Body of pancreas (tissue), 4 donors: ENCODE measurements around the gene MDH2. TPM values are rescaled to one million over a fixed set of nuclear protein-coding genes. Genes with fewer than 3 reads are reported as not detected.
"Not testable (repeated sequence)": the region's sequence is repeated elsewhere in the genome, so short reads cannot be mapped to it uniquely, and the experiment has no call there.

Experiments used
- ATAC-seq: fragments of 150-250 bp; one replicate; pipeline ENCODE4 v1.9.1; 2016
- DNase-seq, 4 donors: peaks; one replicate each; pipeline ENCODE4 v3.0.0-alpha.2; 2019
- H3K27ac ChIP-seq, 4 donors: fragments of 200-600 bp; sonication (generic); 1 replicate in 3 of 4; 2 replicates in 1 of 4; pipeline versions ENCODE4 v1.5.1 to v1.6.1; 2016 to 2019; ENCODE audit warnings: mild to moderate bottlenecking in 1 of 4, mixed read lengths in 1 of 4, moderate library complexity in 1 of 4
- H3K27me3 ChIP-seq, 2 donors: fragments of 200-600 bp; sonication (generic); one replicate each; pipeline ENCODE4 v1.6.0; 2016; ENCODE audit warnings: mild to moderate bottlenecking in 1 of 2
- H3K36me3 ChIP-seq, 2 donors: fragments of 200-600 bp; sonication (generic); replicated peaks in 1 of 2; 2 replicates each; pipeline ENCODE4 v1.5.1; 2016; ENCODE audit warnings: low read depth in 2 of 2; ENCODE audit not compliant: insufficient read depth in 1 of 2
- H3K4me1 ChIP-seq: fragments of 200-600 bp; sonication (generic); one replicate; pipeline ENCODE4 v1.6.0; 2016
- H3K4me3 ChIP-seq, 2 donors: fragments of 200-600 bp; sonication (generic); 1 replicate in 1 of 2; 2 replicates in 1 of 2; pipeline ENCODE4 v1.5.1; 2016 to 2019
- H3K9me3 ChIP-seq, 3 donors: fragments of 200-600 bp; sonication (generic); 1 replicate in 2 of 3; 2 replicates in 1 of 3; pipeline ENCODE4 v1.5.1; 2016
- POLR2A ChIP-seq, 3 donors: fragments of 450-650 bp; IDR thresholded peaks; one replicate each; pipeline ENCODE4 v1.6.1; 2016; ENCODE audit warnings: antibody characterized with exemption in 3 of 3, mild to moderate bottlenecking in 2 of 3
- WGBS, 2 donors: methylation state at CpG; one replicate each; pipeline ENCODE4 v1.1.5; 2017; 5-methylcytosine and 5-hydroxymethylcytosine counted together
- intact Hi-C: fragments of 100-400 bp; cut with DNase I; formaldehyde crosslinking; loops from one replicate; pipeline ENCODE4 v1.15.1; 2023
- total RNA-seq, 2 donors: library from RNA; depleted of rRNA; stranded (reverse); fragments of >200 nt; gene quantifications; one replicate each; pipeline ENCODE4 v1.1.0, GENCODE V29; 2016
- TF ChIP-seq, protein P1 (sequence below), 7 experiments: fragments of 450-650 bp in 4 of 7; fragments of 200-600 bp in 3 of 7; sonication (generic) in 3 of 7; IDR thresholded peaks; one replicate each; pipeline ENCODE4 v1.5.1; 2016 to 2019; ENCODE audit warnings: antibody characterized with exemption in 7 of 7

MDH2 gene
- total RNA-seq, 2 donors from 2014 or later = 56.6 to 67.2 TPM

- no peak for ATAC-seq
- H3K27me3 ChIP-seq = no peaks in the 10 kb centered on the region
- 57 to 71% methylated on average over 4 of the region's 4 CpGs for whole genome bisulfite sequencing, 2 donors
Observed at GRCh38 chr7:76023002-76023401, 24.9 kb upstream of the MDH2 start.

GRCh38 chr7:76029682-76030081 is 18.2 kb upstream of the MDH2 start:
- DNase-seq = peak in 1 of 4 donors; percentile 10
- H3K27me3 ChIP-seq, intact Hi-C loops, H3K36me3 ChIP-seq, H3K27ac ChIP-seq, H3K4me3 ChIP-seq, H3K9me3 ChIP-seq, H3K4me1 ChIP-seq, ATAC-seq: not testable (repeated sequence)
- 88 to 91% methylated on average over 7 of the region's 7 CpGs for WGBS, 2 donors

More at GRCh38 chr7:76023002-76023401, 24.9 kb upstream of the MDH2 start:
- TF ChIP-seq POLR2A (IDR thresholded peaks at IDR 0.05) = no peak
- TF ChIP-seq, protein P1, sequence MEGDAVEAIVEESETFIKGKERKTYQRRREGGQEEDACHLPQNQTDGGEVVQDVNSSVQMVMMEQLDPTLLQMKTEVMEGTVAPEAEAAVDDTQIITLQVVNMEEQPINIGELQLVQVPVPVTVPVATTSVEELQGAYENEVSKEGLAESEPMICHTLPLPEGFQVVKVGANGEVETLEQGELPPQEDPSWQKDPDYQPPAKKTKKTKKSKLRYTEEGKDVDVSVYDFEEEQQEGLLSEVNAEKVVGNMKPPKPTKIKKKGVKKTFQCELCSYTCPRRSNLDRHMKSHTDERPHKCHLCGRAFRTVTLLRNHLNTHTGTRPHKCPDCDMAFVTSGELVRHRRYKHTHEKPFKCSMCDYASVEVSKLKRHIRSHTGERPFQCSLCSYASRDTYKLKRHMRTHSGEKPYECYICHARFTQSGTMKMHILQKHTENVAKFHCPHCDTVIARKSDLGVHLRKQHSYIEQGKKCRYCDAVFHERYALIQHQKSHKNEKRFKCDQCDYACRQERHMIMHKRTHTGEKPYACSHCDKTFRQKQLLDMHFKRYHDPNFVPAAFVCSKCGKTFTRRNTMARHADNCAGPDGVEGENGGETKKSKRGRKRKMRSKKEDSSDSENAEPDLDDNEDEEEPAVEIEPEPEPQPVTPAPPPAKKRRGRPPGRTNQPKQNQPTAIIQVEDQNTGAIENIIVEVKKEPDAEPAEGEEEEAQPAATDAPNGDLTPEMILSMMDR (IDR thresholded peaks at IDR 0.05) = no peak
- Histone ChIP-seq H3K4me1 (no peaks in the 10 kb centered on the region), H3K4me3 (no peak overlapping the region), H3K9me3 (no peaks in the 10 kb centered on the region), H3K27ac (no peak overlapping the region), H3K36me3 (peaks cover 0 to 5% of the 10 kb centered on the region in 2 donors)
- intact Hi-C loops = no loop called here
- DNase-seq = peak in 1 of 4 donors; percentile 32

- intact Hi-C loops = no loop called here
- Histone ChIP-seq H3K27me3 (no peaks in the 10 kb centered on the region), H3K36me3 (peaks cover 0 to 2% of the 10 kb centered on the region in 2 donors), H3K4me3 (no peak overlapping the region), H3K27ac (no peak overlapping the region), H3K9me3 (no peaks in the 10 kb centered on the region), H3K4me1 (no peaks in the 10 kb centered on the region)
- DNase-seq (no peak), ATAC-seq (no peak)
- WGBS, 2 donors = 94 to 100% methylated on average over 1 of the region's 1 CpG
- TF ChIP-seq POLR2A (IDR thresholded peaks at IDR 0.05) = no peak
- TF ChIP-seq, protein P1 (IDR thresholded peaks at IDR 0.05) = no peak
Observed at GRCh38 chr7:76031964-76032363, 15.9 kb upstream of the MDH2 start.

GRCh38 chr7:76037310-76037709 is 10.6 kb upstream of the MDH2 start:
- TF ChIP-seq POLR2A (IDR thresholded peaks at IDR 0.05) = no peak
- TF ChIP-seq, protein P1 (IDR thresholded peaks at IDR 0.05) = no peak
- no peak for ATAC-seq
- H3K36me3 ChIP-seq = no peaks in the 10 kb centered on the region
- H3K4me1 ChIP-seq = no peaks in the 10 kb centered on the region
- H3K9me3 ChIP-seq = no peaks in the 10 kb centered on the region
- H3K4me3 ChIP-seq = no peak overlapping the region
- intact Hi-C loops = no loop called here
- no peak overlapping the region for H3K27ac ChIP-seq
- no peaks in the 10 kb centered on the region for H3K27me3 ChIP-seq
- WGBS, 2 donors = 89% methylated on average over 5 of the region's 5 CpGs; no CpG with 5 or more reads in 1 of the 2 donors
- peak in 3 of 4 donors; percentile 12 to 48 (median 32) for DNase-seq

GRCh38 chr7:76040126-76040525 is 7.8 kb upstream of the MDH2 start:
- Histone ChIP-seq H3K9me3 (no peaks in the 10 kb centered on the region), H3K36me3 (no peaks in the 10 kb centered on the region), H3K27ac (no peak overlapping the region), H3K4me1 (peaks cover 25% of the 10 kb centered on the region), H3K27me3 (no peaks in the 10 kb centered on the region), H3K4me3 (no peak overlapping the region)
- TF ChIP-seq, protein P1 (IDR thresholded peaks at IDR 0.05) = no peak
- no peak for TF ChIP-seq POLR2A (IDR thresholded peaks at IDR 0.05)
- DNase-seq (no peak), ATAC-seq (no peak)
- intact Hi-C loops = no loop called here
- 93% methylated on average over 5 to 6 of the region's 6 CpGs for WGBS, 2 donors
